Measurements from ENCODE around the gene MERTK.

MERTK gene

DNA sequence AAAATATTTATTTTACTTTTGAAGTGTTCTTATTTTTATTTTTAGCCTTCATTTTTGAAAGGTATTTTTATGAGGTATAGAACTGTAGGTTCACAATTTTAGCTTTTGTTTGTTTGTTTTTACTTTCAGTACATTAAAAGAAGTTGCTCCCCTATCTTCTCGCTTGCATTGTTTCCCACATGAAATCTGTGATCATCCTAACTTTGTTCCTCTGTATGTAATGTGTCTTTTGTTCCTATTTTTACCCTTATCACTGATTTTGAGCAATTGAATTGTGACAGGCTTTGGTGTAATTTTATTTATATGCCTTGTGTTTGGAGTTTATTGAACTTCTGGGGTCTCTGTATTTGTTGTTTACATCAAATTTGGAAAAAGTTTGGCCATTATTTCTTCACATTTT, 78.8 kb downstream of the MERTK start:
- no peak for DNase-seq (ENCODE audit: low read depth, low spot score)

DNA sequence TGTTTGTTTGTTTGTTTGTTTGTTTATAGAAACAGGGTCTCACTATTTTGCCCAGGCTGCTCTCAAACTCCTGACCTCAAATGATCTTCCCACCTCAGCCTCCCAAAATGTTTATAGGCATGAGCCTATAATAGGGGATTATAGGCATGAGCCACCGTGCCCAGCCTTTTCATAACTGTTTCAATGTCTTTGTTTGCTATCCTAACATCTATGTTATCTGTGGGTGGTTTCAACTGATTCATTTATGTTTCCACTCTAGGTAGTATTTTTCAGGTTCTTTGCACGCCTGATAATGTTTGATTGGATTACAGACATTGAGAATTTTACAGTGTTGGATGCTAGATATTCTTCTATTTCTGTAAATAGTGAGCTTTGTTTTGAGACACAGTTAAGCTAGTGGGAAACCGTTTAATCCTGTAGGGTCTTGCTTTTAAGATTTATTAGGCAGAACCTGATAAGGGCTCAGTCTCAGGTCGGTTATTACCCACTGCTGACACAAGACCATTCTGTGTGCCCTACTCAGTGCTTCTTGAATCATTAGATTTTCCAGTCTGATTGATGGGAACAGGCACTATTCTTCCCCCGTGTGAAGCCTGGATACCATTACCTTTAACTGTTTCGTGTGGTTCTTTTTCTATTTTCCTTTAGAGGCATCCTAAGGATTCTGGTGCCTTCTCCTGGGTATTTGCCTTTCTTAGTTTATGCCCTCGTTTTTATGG, 80.2 kb downstream of the MERTK start:
- DNase-seq (ENCODE audit: low read depth, low spot score): no peak

- no peak for DNase-seq (ENCODE audit: low read depth, low spot score)
Measured at GRCh38 chr2:111981666-111982065, 83.3 kb downstream of the MERTK start.

DNA sequence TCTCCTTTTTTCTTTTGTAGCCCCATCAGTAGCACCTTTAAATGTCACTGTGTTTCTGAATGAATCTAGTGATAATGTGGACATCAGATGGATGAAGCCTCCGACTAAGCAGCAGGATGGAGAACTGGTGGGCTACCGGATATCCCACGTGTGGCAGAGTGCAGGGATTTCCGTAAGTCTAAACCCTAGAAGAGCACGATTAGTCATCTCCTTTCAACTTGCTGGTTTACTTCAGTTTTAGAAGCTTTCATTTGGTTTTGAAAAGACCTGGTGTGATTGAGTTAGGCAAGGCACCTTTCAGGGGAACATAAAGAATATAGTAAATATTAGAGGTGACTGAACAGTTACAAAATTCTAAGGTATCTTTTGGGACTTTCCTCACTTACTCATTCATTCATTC, 84.4 kb downstream of the MERTK start:
- DNase-seq (ENCODE audit: low read depth, low spot score): no peak

- DNase-seq (ENCODE audit: low read depth, low spot score): no peak
Measured at GRCh38 chr2:111983478-111984212, 85.2 kb downstream of the MERTK start.

DNA sequence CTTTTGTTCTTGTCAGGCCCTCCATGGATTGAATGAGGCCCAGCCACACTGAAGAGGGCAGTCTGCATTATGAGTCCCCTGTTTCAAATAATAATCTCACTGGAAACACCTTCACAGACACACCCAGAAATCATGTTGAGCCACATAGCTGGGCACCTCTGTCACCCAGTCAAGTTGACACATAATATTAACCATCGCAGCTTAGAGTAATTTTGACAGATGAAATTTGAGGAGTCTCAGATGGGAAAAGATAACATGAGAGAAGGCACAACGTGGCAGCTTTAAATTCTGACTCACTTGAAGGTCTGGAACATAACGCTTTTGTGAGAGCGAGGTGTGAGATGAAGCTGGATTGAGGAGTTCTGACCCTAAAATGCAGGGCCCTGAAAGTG, 85.8 kb downstream of the MERTK start:
- DNase-seq (ENCODE audit: low read depth, low spot score): no peak

GRCh38 chr2:111985514-111985913, 87.1 kb downstream of the MERTK start:
- peak; percentile 10 for DNase-seq (ENCODE audit: low read depth, low spot score)

DNA sequence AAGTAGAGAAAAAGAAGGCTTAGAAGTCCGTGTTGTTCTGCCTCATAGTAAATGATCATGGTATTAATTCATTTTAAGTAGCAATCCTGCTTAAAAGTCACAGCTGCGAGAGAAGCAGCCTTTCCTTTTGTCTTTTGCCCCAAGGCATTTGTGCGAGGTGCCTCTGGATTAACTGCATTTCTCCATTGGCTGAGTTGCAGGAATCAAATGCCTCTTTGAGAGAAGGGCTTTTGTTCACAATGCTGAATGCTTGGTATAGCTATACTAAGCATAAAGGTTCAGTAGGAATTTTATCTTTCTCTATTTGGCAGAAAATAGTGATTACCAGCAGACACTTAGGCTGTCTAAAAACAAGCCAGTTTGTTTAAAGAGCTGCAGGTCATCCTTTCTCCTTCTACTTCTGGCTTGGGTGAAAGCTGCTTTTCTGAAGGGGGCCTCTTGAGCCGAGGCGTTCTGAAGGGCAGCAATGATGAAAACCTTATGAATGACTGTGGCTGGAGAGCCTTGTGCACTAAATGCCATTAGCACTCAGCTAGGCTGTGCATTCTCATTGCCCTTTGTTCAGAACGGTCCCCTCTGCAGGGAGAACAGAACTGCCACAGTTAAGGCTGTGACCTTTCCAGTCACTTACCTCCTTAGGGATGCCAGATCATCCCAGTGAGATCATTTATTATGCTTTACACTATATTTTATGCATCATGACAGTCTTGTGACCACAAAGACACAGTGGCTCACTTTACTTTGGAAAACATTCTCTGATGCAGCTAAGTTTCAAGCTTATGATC, 87.9 kb downstream of the MERTK start:
- peak; percentile 28 for DNase-seq (ENCODE audit: low read depth, low spot score)

- DNase-seq (ENCODE audit: low read depth, low spot score): no peak
Measured at GRCh38 chr2:111990375-111990774, 92.0 kb downstream of the MERTK start.

- DNase-seq (ENCODE audit: low read depth, low spot score): no peak
Measured at GRCh38 chr2:111990856-111991255, 92.4 kb downstream of the MERTK start.

GRCh38 chr2:111994042-111994441, 95.6 kb downstream of the MERTK start:
- no peak for DNase-seq (ENCODE audit: low read depth, low spot score)

- no peak for DNase-seq (ENCODE audit: low read depth, low spot score)
Measured at GRCh38 chr2:111995148-111995547, 96.7 kb downstream of the MERTK start.

GRCh38 chr2:111999809-112000208, 101.4 kb downstream of the MERTK start:
- no peak for DNase-seq (ENCODE audit: low read depth, low spot score)

DNA sequence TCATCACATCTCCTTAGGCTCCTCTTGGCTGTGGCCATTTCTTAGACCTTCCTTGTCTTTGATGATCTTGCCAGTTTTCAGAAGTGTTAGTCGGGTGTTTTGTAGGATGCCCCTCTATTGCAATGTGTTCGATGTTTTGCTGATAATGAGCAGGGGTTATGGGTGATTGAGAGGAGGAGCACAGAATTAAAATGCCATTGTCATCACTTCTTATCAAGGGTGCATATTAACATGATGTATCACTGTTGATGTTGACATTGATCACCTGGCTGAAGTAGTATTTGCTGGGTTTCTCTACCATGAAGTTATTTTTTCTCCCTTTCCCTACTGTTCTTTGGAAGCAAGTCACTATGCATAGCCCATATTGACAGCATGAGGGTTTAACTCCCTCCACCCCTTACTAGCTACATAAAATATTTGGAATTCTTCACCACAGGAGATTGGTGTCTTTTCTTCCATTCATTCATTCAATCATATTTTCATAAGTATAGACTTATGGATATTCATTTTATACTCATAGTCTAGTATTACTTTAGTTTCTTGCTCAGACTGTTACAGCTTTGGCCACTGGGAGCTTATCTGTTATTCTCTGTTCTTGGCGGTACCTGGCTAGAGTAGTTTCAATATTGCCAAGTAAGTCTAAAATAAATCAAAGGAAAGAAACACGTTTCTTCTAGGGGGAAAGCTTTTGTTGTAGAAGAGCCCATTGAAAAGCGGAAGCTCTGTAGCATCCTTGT, 102.2 kb downstream of the MERTK start:
- no peak for DNase-seq (ENCODE audit: low read depth, low spot score)

GRCh38 chr2:112001136-112001715, 102.8 kb downstream of the MERTK start:
- no peak for DNase-seq (ENCODE audit: low read depth, low spot score)

DNA sequence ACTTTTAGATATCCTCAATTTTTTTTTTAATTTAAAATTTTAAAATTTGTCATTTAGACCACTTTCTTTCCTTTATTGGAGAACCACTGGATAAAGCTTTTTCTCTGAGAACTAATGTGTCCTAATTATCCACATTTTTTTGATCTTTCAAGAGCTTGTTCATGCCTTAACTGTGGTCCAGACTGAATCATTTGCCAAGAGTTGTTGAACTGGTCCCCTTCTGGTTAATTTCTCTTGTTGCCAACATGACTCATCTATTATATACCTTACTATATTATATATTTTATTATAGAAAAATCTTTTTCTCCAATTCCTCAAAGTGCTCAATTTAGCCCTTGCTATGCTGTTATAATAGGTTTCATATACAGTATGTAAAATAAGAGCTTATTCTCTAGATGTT, 103.5 kb downstream of the MERTK start:
- no peak for DNase-seq (ENCODE audit: low read depth, low spot score)

- DNase-seq (ENCODE audit: low read depth, low spot score): no peak
Measured at GRCh38 chr2:112003576-112004252, 105.3 kb downstream of the MERTK start.

DNA sequence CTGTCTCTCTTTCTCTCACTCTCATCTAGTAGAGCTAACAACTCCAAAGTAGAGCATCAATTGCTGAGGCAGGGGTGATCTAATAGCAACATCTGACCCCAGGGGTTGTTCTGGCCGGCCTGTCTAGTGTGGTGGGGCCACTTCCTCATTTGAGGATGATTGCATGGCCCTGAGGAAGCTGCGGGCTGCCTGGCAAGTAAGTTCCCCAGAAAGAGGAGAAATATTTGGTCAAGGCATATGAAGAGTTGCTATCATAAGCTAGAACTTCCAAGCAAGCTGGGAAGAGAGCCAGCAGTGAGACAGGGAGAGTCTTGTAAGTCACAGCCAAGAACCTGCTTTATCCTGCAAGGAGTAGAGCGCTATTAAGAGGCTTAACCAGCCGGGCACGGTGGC, 105.8 kb downstream of the MERTK start:
- no peak for DNase-seq (ENCODE audit: low read depth, low spot score)

DNA sequence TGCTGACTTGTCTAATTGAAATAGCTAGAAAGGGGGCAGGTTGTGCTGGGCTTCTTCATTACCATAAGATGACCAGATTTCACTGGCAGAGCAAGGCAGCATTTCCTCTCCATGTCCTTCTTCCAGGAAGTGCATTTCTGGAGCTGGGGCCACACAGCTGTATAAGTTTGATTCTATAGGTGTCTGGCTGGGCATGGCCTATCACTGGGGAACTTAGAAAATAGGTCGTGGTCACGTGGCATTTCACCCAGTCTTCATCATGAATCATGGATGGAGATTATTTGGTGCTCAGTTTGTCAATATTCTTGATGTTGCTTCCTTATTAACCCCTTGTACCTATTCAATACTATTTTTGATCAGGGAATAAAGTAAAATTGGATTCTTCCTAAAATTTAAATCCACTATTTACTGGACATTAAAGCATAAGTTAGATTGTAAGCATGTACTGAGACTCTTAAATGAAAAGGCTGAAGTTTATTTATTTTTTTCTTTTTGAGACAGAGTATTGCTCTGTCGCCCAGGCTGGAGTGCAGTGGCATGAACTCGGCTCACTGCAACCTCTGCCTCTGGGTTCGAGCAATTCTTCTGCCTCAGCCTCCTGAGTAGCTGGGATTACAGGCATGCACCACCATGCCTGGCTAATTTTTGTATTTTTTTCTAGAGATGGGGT, 107.1 kb downstream of the MERTK start:
- DNase-seq (ENCODE audit: low read depth, low spot score): no peak

GRCh38 chr2:112006076-112006410, 107.6 kb downstream of the MERTK start:
- DNase-seq (ENCODE audit: low read depth, low spot score): no peak

DNA sequence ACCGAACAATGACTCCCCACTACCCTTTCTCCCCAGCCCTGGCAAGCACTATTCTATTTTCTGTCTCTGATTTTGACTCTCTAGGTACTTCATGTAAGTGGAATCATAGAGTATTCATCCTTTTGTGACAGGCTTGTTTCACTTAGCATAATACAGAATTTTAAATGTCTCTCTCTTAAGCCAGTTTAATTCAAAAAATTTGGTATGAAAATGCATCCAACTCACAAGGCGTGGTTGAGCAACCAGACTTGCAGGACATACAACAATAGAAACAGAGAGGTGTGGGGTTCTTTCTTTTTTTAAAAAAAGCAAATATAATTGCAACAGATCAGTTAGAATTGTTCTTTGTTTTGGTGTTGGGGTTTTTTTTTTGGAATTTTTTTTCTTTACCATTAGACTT, 109.1 kb downstream of the MERTK start:
- no peak for DNase-seq (ENCODE audit: low read depth, low spot score)

All from ELF-1 (cell line).